Aorta (tissue), 5 donors: ENCODE data around the gene IGSF10. TPM values are rescaled to one million over a fixed set of nuclear protein-coding genes. Genes with fewer than 3 reads are reported as not detected.

ENCODE experiments used
- ATAC-seq: fragments of 200-7000 bp; cut with Tn5 transposase; one replicate; pipeline ENCODE4 v1.9.1; 2022; ENCODE audit warnings: moderate library complexity; ENCODE audit not compliant: low FRiP score
- DNase-seq, 2 donors: peaks; one replicate each; pipeline ENCODE4 v3.0.0-alpha.2; 2020
- H3K27ac ChIP-seq, 2 donors: one replicate each; pipeline ENCODE4 v1.5.1; 2013; ENCODE audit warnings: low read length in 2 of 2, mild to moderate bottlenecking in 2 of 2, moderate library complexity in 2 of 2, control low read depth in 1 of 2, inconsistent platforms in 1 of 2, low read depth in 1 of 2
- H3K27me3 ChIP-seq, 2 donors: one replicate each; pipeline ENCODE4 v1.6.1; 2013; ENCODE audit warnings: control low read depth in 1 of 2, low read length in 1 of 2, mild to moderate bottlenecking in 1 of 2, moderate library complexity in 1 of 2; ENCODE audit not compliant: insufficient read depth in 2 of 2, control insufficient read depth in 1 of 2
- H3K36me3 ChIP-seq, 2 donors: one replicate each; pipeline ENCODE4 v1.6.1; 2013; ENCODE audit warnings: control low read depth in 1 of 2, low read length in 1 of 2, mild to moderate bottlenecking in 1 of 2; ENCODE audit not compliant: insufficient read depth in 2 of 2, control insufficient read depth in 1 of 2
- H3K4me1 ChIP-seq, 2 donors: one replicate each; pipeline ENCODE4 v1.6.1; 2013; ENCODE audit warnings: low read length in 2 of 2, control low read depth in 1 of 2, mild to moderate bottlenecking in 1 of 2, moderate library complexity in 1 of 2; ENCODE audit not compliant: insufficient read depth in 2 of 2, control insufficient read depth in 1 of 2
- H3K4me3 ChIP-seq, 2 donors: one replicate each; pipeline ENCODE4 v1.5.1; 2013; ENCODE audit warnings: low read length in 2 of 2, control low read depth in 1 of 2, mild to moderate bottlenecking in 1 of 2
- H3K9me3 ChIP-seq: one replicate; pipeline ENCODE4 v1.6.1; 2013; ENCODE audit warnings: mild to moderate bottlenecking, low read length; ENCODE audit not compliant: control insufficient read depth
- WGBS, 2 donors: extraction: QIAGEN DNeasy Blood & Tissue Kit; methylation state at CpG; one replicate each; pipeline ENCODE4 v1.1.7; 2013; 5-methylcytosine and 5-hydroxymethylcytosine counted together
- intact Hi-C, 2 donors: fragments of 100-400 bp; cut with DNase I; formaldehyde crosslinking; loops; one replicate each; pipeline versions ENCODE4 v1.14.2 to v1.15.0; 2022
- polyA plus RNA-seq, 2 donors: library from polyadenylated mRNA; stranded (reverse); fragments of 200-250 nt; gene quantifications; one replicate each; pipeline ENCODE4 v1.2.3, GENCODE V29; 2013
- total RNA-seq, 2 donors: library from RNA; stranded (reverse); fragmentation: NEBNext Ultra II Directional; extraction: Animal tissue kit (Norgen Biotek cat#: 25700); gene quantifications; one replicate each; pipeline ENCODE4 v1.2.1, GENCODE V29; 2021
- donor health status: healthy with polysubstance abuse.
- donor health status: Bipolar disorder and iron deficiency.
- donor health status: DM: no; HTN: no; CAD: no.
- donor health status: DM: no; HTN: no; CAD: no.
- donor health status: DM: yes; HTN: yes; CAD: no.

IGSF10 gene
- total and polyA plus RNA-seq, 4 donors, result 2.2 to 7.7 (median 2.6) TPM

GRCh38 chr3:151468284-151468917 is 7.5 kb upstream of the IGSF10 start:
- H3K27ac ChIP-seq, result no peak overlapping the region
- intact Hi-C loops, result no loop called here
- DNase-seq, result peak in 1 of 2 donors; percentile 39
- WGBS, 2 donors, result 53 to 55% methylated on average over 9 of the region's 9 CpGs
- H3K27me3 ChIP-seq, result no peaks in the 10 kb centered on the region
- H3K36me3 ChIP-seq, result no peaks in the 10 kb centered on the region
- H3K9me3 ChIP-seq, result no peaks in the 10 kb centered on the region
- no peaks in the 10 kb centered on the region for H3K4me1 ChIP-seq
- ATAC-seq, result peak; percentile 76
- no peak overlapping the region for H3K4me3 ChIP-seq

GRCh38 chr3:151467069-151467468 is 6.2 kb upstream of the IGSF10 start:
- DNase-seq, result no peak
- Histone ChIP-seq H3K27me3 (no peaks in the 10 kb centered on the region), H3K36me3 (no peaks in the 10 kb centered on the region), H3K9me3 (no peaks in the 10 kb centered on the region), H3K27ac (no peak overlapping the region), H3K4me1 (no peaks in the 10 kb centered on the region), H3K4me3 (no peak overlapping the region)
- intact Hi-C loops, result no loop called here
- no peak for ATAC-seq
- 95% methylated on average over 1 of the region's 1 CpG for WGBS, 2 donors

GRCh38 chr3:151462991-151463390 is 2.1 kb upstream of the IGSF10 start:
- no peaks in the 10 kb centered on the region for H3K9me3 ChIP-seq
- WGBS, 2 donors, result 76 to 86% methylated on average over 1 of the region's 1 CpG
- no peak overlapping the region for H3K27ac ChIP-seq
- no peaks in the 10 kb centered on the region for H3K36me3 ChIP-seq
- no peak for ATAC-seq
- DNase-seq, result no peak
- H3K27me3 ChIP-seq, result no peaks in the 10 kb centered on the region
- no peaks in the 10 kb centered on the region for H3K4me1 ChIP-seq
- H3K4me3 ChIP-seq, result no peak overlapping the region
- intact Hi-C loops, result no loop called here

GRCh38 chr3:151462278-151462780 is 1.5 kb upstream of the IGSF10 start:
- WGBS, 2 donors, result 83 to 86% methylated on average over 6 of the region's 6 CpGs
- ATAC-seq (no peak), DNase-seq (no peak)
- Histone ChIP-seq H3K4me1 (no peaks in the 10 kb centered on the region), H3K4me3 (no peak overlapping the region), H3K36me3 (no peaks in the 10 kb centered on the region), H3K27ac (no peak overlapping the region), H3K9me3 (no peaks in the 10 kb centered on the region), H3K27me3 (no peaks in the 10 kb centered on the region)
- intact Hi-C loops, result no loop called here

GRCh38 chr3:151460228-151460627 is 633 bp downstream of the IGSF10 start:
- H3K4me1 ChIP-seq, result no peaks in the 10 kb centered on the region
- intact Hi-C loops, result no loop called here
- no peak for ATAC-seq
- H3K4me3 ChIP-seq, result peak overlapping the region in 1 of 2 donors; percentile 46
- DNase-seq, result no peak
- H3K27ac ChIP-seq, result no peak overlapping the region
- no peaks in the 10 kb centered on the region for H3K27me3 ChIP-seq
- no peaks in the 10 kb centered on the region for H3K9me3 ChIP-seq
- no peaks in the 10 kb centered on the region for H3K36me3 ChIP-seq
- WGBS, 2 donors, result 29 to 46% methylated on average over 2 of the region's 2 CpGs

- Histone ChIP-seq H3K27me3 (no peaks in the 10 kb centered on the region), H3K27ac (no peak overlapping the region), H3K4me3 (no peak overlapping the region), H3K4me1 (no peaks in the 10 kb centered on the region), H3K9me3 (no peaks in the 10 kb centered on the region), H3K36me3 (no peaks in the 10 kb centered on the region)
- WGBS, 2 donors, result 8 to 38% methylated on average over 3 of the region's 3 CpGs
- intact Hi-C loops, result no loop called here
- no peak for ATAC-seq
- DNase-seq, result no peak
These were observed 1.5 kb downstream of the IGSF10 start for GRCh38 chr3:151459358-151459757.

GRCh38 chr3:151456065-151456464 is 4.8 kb downstream of the IGSF10 start:
- no peak overlapping the region for H3K27ac ChIP-seq
- H3K4me3 ChIP-seq, result no peak overlapping the region
- H3K4me1 ChIP-seq, result no peaks in the 10 kb centered on the region
- WGBS, 2 donors, result 93% methylated on average over 3 of the region's 3 CpGs
- no peaks in the 10 kb centered on the region for H3K9me3 ChIP-seq
- ATAC-seq (no peak), DNase-seq (no peak)
- H3K36me3 ChIP-seq, result no peaks in the 10 kb centered on the region
- intact Hi-C loops, result no loop called here
- no peaks in the 10 kb centered on the region for H3K27me3 ChIP-seq

- no peak overlapping the region for H3K4me3 ChIP-seq
- 47 to 59% methylated on average over 2 of the region's 2 CpGs for WGBS, 2 donors
- H3K27me3 ChIP-seq, result no peaks in the 10 kb centered on the region
- no peak overlapping the region for H3K27ac ChIP-seq
- no peak for ATAC-seq
- no peaks in the 10 kb centered on the region for H3K9me3 ChIP-seq
- H3K4me1 ChIP-seq, result no peaks in the 10 kb centered on the region
- no peaks in the 10 kb centered on the region for H3K36me3 ChIP-seq
- no peak for DNase-seq
- intact Hi-C loops, result no loop called here
These were observed 8.0 kb downstream of the IGSF10 start for GRCh38 chr3:151452841-151453240.

- Histone ChIP-seq H3K4me1 (no peaks in the 10 kb centered on the region), H3K36me3 (no peaks in the 10 kb centered on the region), H3K27me3 (no peaks in the 10 kb centered on the region), H3K4me3 (no peak overlapping the region), H3K9me3 (no peaks in the 10 kb centered on the region), H3K27ac (no peak overlapping the region)
- WGBS, 2 donors, result 0 to 44% methylated on average over 1 of the region's 1 CpG
- DNase-seq (no peak), ATAC-seq (no peak)
- intact Hi-C loops, result no loop called here
These were observed 8.5 kb downstream of the IGSF10 start for GRCh38 chr3:151452368-151452767.
